Measurements from ENCODE around the gene BMP6. TPM values are rescaled to one million over a fixed set of nuclear protein-coding genes. Genes with fewer than 3 reads are reported as not detected.

The BMP6 gene
- total and polyA plus RNA-seq, 4 experiments from 2014 or later: 0.06 TPM; not detected in 3

DNA sequence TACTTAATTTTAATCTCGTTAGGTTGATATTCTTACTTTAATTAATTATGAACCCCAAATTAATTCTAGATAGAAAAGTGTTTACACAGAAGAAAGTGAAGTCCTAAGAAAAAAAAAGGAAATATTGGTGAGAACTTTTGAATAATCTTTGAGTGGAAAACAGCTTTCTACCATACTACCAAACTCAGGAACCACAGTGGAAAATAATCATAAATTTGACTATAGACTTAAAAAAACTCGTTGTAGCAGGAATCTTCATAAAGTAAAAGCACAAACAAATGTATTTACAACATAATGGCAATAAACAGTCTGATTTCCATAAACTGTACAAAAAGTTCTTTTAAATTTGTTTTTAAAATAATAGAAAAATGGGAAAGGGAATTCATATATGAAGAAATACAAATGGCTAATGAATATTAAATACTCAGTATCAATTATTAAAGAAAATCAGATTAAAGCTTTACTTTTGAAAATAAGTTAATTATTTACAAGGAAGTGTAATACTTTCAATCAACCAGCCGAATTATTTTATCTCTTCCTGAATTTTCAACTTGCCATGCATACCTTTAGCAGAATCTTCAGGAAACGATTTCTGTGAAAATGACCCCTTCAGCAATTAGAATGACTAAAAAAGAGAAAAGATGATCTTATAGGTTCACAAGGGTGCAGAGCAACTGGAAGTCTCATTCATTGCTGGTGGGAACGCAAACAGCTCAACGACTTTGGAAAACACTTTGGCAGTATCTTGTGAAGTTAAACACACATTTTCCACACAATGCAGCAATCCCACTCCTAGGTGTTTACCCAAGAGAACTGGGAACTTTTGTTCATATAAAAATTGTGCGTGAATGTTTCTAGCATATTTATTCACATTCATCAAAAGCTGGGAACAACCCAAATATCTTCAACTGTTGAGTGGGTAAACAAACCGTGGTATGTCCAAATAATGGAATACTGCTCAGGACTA lies 38.5 kb upstream of the BMP6 start:
- Mint-ChIP-seq H3K9me3 (no peaks in the 10 kb centered on the region), H3K36me3 (no peaks in the 10 kb centered on the region), H3K27ac (no peak overlapping the region), H3K4me1 (no peaks in the 10 kb centered on the region), H3K27me3 (peaks cover 11 to 12% of the 10 kb centered on the region in 2 donors), H3K4me3 (no peak overlapping the region)
- Histone ChIP-seq H3K4me1 (ENCODE audit: insufficient read depth, low read length) (no peaks in the 10 kb centered on the region), H3K27me3 (ENCODE audit: insufficient read depth, low read length) (no peaks in the 10 kb centered on the region), H3K9me3 (ENCODE audit: control insufficient read depth in 1 of 2, low read length in 2 of 2) (no peaks in the 10 kb centered on the region), H3K4me3 (ENCODE audit: low read length in 2 of 2) (no peak overlapping the region), H3K27ac (ENCODE audit: low read depth, low read length) (no peak overlapping the region), H3K36me3 (ENCODE audit: insufficient read depth, low read length) (no peaks in the 10 kb centered on the region)
- POLR2A ChIA-PET (ENCODE audit: partially characterized antibody): no interaction called here
- no peak for DNase-seq
- CTCF ChIA-PET (ENCODE audit: partially characterized antibody): no interaction called here
- intact Hi-C loops (cut with micrococcal nuclease): no loop called here

DNA sequence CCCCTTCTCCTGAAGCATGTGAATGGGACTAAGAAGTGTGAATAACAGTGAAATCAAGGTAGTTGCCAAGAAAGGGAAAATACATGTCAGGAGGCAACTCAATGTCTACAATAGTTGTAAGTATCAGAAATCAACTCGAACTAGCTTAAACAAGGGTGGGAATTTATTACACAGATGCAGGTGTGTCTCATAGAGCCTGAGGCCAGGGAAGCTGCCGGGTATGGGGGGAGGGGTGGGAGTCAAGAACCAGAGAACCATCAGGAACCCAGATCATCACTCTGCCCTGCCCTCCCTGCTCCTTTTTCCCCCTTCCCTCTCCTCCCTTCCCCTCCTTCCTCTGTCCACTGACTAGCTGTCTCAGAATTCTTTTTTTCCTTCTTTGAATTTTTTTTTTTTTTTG lies 34.9 kb upstream of the BMP6 start:
- intact Hi-C loops (cut with micrococcal nuclease): no loop called here
- no peak overlapping the region for H3K27ac ChIP-seq (ENCODE audit: low read depth, low read length)
- ChIA-PET POLR2A (ENCODE audit: partially characterized antibody) (no interaction called here), CTCF (ENCODE audit: partially characterized antibody) (no interaction called here)
- H3K4me1 Mint-ChIP-seq: no peaks in the 10 kb centered on the region
- no peak overlapping the region for H3K4me3 ChIP-seq (ENCODE audit: low read length in 2 of 2)
- H3K27me3 Mint-ChIP-seq: peaks cover 6 to 14% of the 10 kb centered on the region in 2 donors
- no peaks in the 10 kb centered on the region for H3K27me3 ChIP-seq (ENCODE audit: insufficient read depth, low read length)
- DNase-seq: no peak
- no peaks in the 10 kb centered on the region for H3K4me1 ChIP-seq (ENCODE audit: insufficient read depth, low read length)
- no peaks in the 10 kb centered on the region for H3K9me3 ChIP-seq (ENCODE audit: control insufficient read depth in 1 of 2, low read length in 2 of 2)
- no peak overlapping the region for H3K27ac Mint-ChIP-seq
- H3K9me3 Mint-ChIP-seq: peaks cover 0 to 2% (median 0%) of the 10 kb centered on the region in 8 donors
- no peaks in the 10 kb centered on the region for H3K36me3 Mint-ChIP-seq
- H3K4me3 Mint-ChIP-seq: no peak overlapping the region
- no peaks in the 10 kb centered on the region for H3K36me3 ChIP-seq (ENCODE audit: insufficient read depth, low read length)

DNA sequence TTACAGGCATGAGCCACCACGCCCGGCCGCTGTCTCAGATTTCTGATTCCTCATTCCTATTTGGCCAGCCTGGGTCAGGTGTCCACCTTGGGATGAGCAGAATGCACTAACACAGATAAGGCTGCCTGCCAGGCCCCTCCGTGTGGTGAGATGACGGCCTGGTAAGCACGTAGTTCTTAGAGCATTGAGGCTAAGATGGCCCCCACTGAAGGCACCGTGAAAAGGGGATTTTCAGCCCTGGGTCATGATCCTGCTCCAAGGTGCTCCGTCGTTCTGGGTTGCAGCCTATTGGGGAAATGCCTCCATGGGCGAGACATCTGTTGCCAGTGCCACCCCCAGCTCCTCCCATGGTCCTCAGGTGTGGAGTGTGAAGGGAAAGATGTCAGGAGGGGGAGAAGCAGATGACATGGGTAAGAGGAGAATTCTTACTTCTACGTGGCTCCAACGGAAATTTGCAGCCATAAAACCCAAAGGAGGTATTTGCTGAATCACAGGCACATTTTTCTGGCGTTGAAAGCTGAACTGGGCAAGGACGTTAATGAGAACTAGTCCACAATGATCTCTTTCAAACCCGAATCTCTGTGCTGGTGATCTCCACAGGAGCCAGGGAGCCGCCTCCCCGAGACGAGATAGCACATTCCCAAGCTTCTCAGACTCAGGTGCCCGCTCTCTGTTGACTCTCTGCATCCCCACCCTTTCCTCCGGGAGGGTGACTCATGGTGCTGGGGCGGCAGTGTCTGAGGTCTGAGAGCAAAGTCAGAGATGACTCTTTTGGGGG lies 34.0 kb upstream of the BMP6 start:
- CTCF ChIA-PET (ENCODE audit: partially characterized antibody): no interaction called here
- Histone ChIP-seq H3K4me1 (ENCODE audit: insufficient read depth, low read length) (no peaks in the 10 kb centered on the region), H3K4me3 (ENCODE audit: low read length in 2 of 2) (no peak overlapping the region), H3K27me3 (ENCODE audit: insufficient read depth, low read length) (no peaks in the 10 kb centered on the region), H3K9me3 (ENCODE audit: control insufficient read depth in 1 of 2, low read length in 2 of 2) (no peaks in the 10 kb centered on the region), H3K27ac (ENCODE audit: low read depth, low read length) (no peak overlapping the region), H3K36me3 (ENCODE audit: insufficient read depth, low read length) (no peaks in the 10 kb centered on the region)
- peaks cover 8 to 17% of the 10 kb centered on the region in 2 donors for H3K27me3 Mint-ChIP-seq
- POLR2A ChIA-PET (ENCODE audit: partially characterized antibody): no interaction called here
- H3K27ac Mint-ChIP-seq: no peak overlapping the region
- no peak overlapping the region for H3K4me3 Mint-ChIP-seq
- no peaks in the 10 kb centered on the region for H3K36me3 Mint-ChIP-seq
- intact Hi-C loops (cut with micrococcal nuclease): no loop called here
- no peak for DNase-seq
- H3K4me1 Mint-ChIP-seq: no peaks in the 10 kb centered on the region
- H3K9me3 Mint-ChIP-seq: peaks cover 0 to 2% (median 0%) of the 10 kb centered on the region in 8 donors

DNA sequence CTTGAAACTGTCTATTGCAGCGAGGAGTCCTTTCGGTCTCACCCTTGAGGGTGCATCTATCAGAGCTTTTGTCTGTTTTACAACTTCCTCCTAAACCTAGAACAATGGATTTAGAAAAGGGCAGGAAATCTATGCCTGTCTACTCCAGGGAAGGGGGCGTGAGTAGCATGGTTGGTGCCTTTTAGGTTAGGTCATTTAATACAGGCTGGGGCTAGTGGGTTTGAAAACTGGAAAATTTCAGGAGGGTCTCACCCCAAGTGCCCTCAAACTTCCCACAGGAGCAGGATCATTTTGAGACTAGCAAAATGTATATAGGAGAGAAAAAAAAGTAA lies 33.5 kb upstream of the BMP6 start:
- Mint-ChIP-seq H3K4me1 (no peaks in the 10 kb centered on the region), H3K27me3 (peaks cover 10 to 19% of the 10 kb centered on the region in 2 donors), H3K9me3 (peaks cover 0 to 2% (median 0%) of the 10 kb centered on the region in 8 donors), H3K36me3 (no peaks in the 10 kb centered on the region), H3K27ac (no peak overlapping the region), H3K4me3 (no peak overlapping the region)
- intact Hi-C loops (cut with micrococcal nuclease): no loop called here
- Histone ChIP-seq H3K4me1 (ENCODE audit: insufficient read depth, low read length) (no peaks in the 10 kb centered on the region), H3K9me3 (ENCODE audit: control insufficient read depth in 1 of 2, low read length in 2 of 2) (no peaks in the 10 kb centered on the region), H3K4me3 (ENCODE audit: low read length in 2 of 2) (no peak overlapping the region), H3K27me3 (ENCODE audit: insufficient read depth, low read length) (no peaks in the 10 kb centered on the region), H3K27ac (ENCODE audit: low read depth, low read length) (no peak overlapping the region), H3K36me3 (ENCODE audit: insufficient read depth, low read length) (no peaks in the 10 kb centered on the region)
- ChIA-PET CTCF (ENCODE audit: partially characterized antibody) (no interaction called here), POLR2A (ENCODE audit: partially characterized antibody) (no interaction called here)
- DNase-seq: no peak

DNA sequence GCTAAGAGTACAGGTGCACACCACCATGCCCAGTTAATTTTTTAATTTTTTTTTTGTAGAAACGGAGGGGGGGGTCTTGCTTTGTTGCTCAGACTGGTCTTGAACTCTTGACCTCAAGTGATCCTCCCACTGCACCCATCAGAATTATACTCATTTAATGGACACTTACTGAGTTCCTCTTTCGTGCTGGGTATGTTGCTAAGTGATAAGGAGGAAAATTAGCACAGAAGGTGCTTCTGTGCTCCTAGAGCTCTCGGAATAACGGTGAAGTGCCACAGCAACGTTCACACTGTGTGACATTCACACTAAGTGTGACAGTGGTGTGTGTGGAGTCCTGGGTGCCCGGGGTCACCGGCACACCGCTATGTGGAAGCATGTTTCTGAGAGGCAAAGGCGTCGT lies 32.1 kb upstream of the BMP6 start:
- Mint-ChIP-seq H3K9me3 (peaks cover 0 to 2% (median 0%) of the 10 kb centered on the region in 8 donors), H3K27ac (no peak overlapping the region), H3K4me1 (no peaks in the 10 kb centered on the region), H3K27me3 (peaks cover 10 to 19% of the 10 kb centered on the region in 2 donors), H3K4me3 (no peak overlapping the region), H3K36me3 (no peaks in the 10 kb centered on the region)
- Histone ChIP-seq H3K36me3 (ENCODE audit: insufficient read depth, low read length) (no peaks in the 10 kb centered on the region), H3K27ac (ENCODE audit: low read depth, low read length) (no peak overlapping the region), H3K9me3 (ENCODE audit: control insufficient read depth in 1 of 2, low read length in 2 of 2) (no peaks in the 10 kb centered on the region), H3K27me3 (ENCODE audit: insufficient read depth, low read length) (no peaks in the 10 kb centered on the region), H3K4me1 (ENCODE audit: insufficient read depth, low read length) (no peaks in the 10 kb centered on the region), H3K4me3 (ENCODE audit: low read length in 2 of 2) (no peak overlapping the region)
- ChIA-PET CTCF (ENCODE audit: partially characterized antibody) (no interaction called here), POLR2A (ENCODE audit: partially characterized antibody) (no interaction called here)
- intact Hi-C loops (cut with micrococcal nuclease): no loop called here
- no peak for DNase-seq

DNA sequence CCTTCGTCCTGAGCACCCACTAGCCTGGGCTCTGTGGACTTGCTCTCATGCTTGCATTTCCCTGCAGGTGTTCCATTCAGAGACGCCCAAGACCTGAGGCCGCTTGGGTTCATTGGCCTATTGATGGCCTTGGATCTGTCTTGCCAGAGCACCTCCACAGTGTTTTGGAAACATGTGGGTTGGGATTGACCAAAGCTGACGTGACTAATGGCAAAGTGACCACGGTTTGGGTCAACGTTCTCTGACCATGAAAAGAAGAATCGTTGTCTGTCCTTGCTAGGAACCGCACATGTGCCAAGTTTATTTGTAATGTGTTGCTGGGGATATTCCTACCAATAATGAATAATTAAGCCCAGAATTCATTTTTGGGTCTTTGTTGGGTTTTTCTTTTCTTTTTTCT lies 29.8 kb upstream of the BMP6 start:
- Mint-ChIP-seq H3K9me3 (peaks cover 0 to 2% (median 0%) of the 10 kb centered on the region in 8 donors), H3K4me3 (no peak overlapping the region), H3K27me3 (peaks cover 6 to 10% of the 10 kb centered on the region in 2 donors), H3K27ac (no peak overlapping the region), H3K36me3 (no peaks in the 10 kb centered on the region), H3K4me1 (no peaks in the 10 kb centered on the region)
- no peaks in the 10 kb centered on the region for H3K36me3 ChIP-seq (ENCODE audit: insufficient read depth, low read length)
- no peaks in the 10 kb centered on the region for H3K4me1 ChIP-seq (ENCODE audit: insufficient read depth, low read length)
- intact Hi-C loops (cut with micrococcal nuclease): no loop called here
- no peak overlapping the region for H3K4me3 ChIP-seq (ENCODE audit: low read length in 2 of 2)
- H3K27me3 ChIP-seq (ENCODE audit: insufficient read depth, low read length): no peaks in the 10 kb centered on the region
- no peak overlapping the region for H3K27ac ChIP-seq (ENCODE audit: low read depth, low read length)
- POLR2A ChIA-PET (ENCODE audit: partially characterized antibody): no interaction called here
- CTCF ChIA-PET (ENCODE audit: partially characterized antibody): no interaction called here
- no peak for DNase-seq
- no peaks in the 10 kb centered on the region for H3K9me3 ChIP-seq (ENCODE audit: control insufficient read depth in 1 of 2, low read length in 2 of 2)

DNA sequence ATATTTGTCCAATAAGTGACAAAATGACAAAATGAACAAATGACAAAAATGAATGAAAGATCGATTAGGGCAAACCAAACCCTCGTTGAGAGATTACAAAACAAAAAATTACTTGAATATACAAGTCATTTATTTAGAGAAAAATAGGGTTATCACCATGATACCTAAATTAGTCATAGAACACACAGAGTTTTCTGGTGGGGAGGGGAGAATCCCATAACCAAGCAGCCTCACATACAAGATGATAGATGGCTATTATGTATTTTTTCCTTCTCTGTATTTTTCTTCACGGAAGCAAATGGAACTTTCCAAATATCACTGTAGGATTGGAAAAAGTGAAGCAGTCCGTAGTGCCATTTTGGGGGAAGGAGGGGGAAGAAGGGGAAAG lies 28.5 kb upstream of the BMP6 start:
- Mint-ChIP-seq H3K36me3 (no peaks in the 10 kb centered on the region), H3K9me3 (peaks cover 0 to 3% (median 0%) of the 10 kb centered on the region in 8 donors), H3K4me1 (no peaks in the 10 kb centered on the region), H3K27ac (no peak overlapping the region), H3K4me3 (no peak overlapping the region), H3K27me3 (peaks cover 6 to 12% of the 10 kb centered on the region in 2 donors)
- Histone ChIP-seq H3K36me3 (ENCODE audit: insufficient read depth, low read length) (no peaks in the 10 kb centered on the region), H3K4me3 (ENCODE audit: low read length in 2 of 2) (no peak overlapping the region), H3K9me3 (ENCODE audit: control insufficient read depth in 1 of 2, low read length in 2 of 2) (no peaks in the 10 kb centered on the region), H3K4me1 (ENCODE audit: insufficient read depth, low read length) (no peaks in the 10 kb centered on the region), H3K27me3 (ENCODE audit: insufficient read depth, low read length) (no peaks in the 10 kb centered on the region), H3K27ac (ENCODE audit: low read depth, low read length) (no peak overlapping the region)
- ChIA-PET CTCF (ENCODE audit: partially characterized antibody) (no interaction called here), POLR2A (ENCODE audit: partially characterized antibody) (no interaction called here)
- intact Hi-C loops (cut with micrococcal nuclease): no loop called here
- no peak for DNase-seq
